Central memory CD8-positive, alpha-beta T cell (primary cell): ENCODE data around the gene C10orf105.

Source experiments
- ATAC-seq: fragments of 150-1000 bp; cut with Tn5 transposase; replicated peaks from 2 replicates; pipeline ENCODE4 v1.10.0; 2022; ENCODE audit warnings: mild to moderate bottlenecking, moderate FRiP score, moderate number of reproducible peaks; ENCODE audit not compliant: poor library complexity, severe bottlenecking; ENCODE audit errors: extremely low read depth
- DNase-seq, 2 donors: peaks; one replicate each; pipeline ENCODE4 v3.0.0; 2021; ENCODE audit warnings: low spot score in 2 of 2
- H3K27ac Mint-ChIP-seq: one replicate; pipeline ENCODE4 v1.8.0; 2022; ENCODE audit warnings: low read depth, mild to moderate bottlenecking, moderate library complexity, mixed read lengths
- H3K27me3 Mint-ChIP-seq: one replicate; pipeline ENCODE4 v1.8.0; 2022; ENCODE audit warnings: mixed read lengths
- H3K36me3 Mint-ChIP-seq: one replicate; pipeline ENCODE4 v1.8.0; 2022; ENCODE audit warnings: mild to moderate bottlenecking, moderate library complexity, mixed read lengths; ENCODE audit not compliant: insufficient read depth
- H3K4me1 Mint-ChIP-seq: one replicate; pipeline ENCODE4 v1.8.0; 2022; ENCODE audit warnings: mixed read lengths
- H3K4me3 Mint-ChIP-seq: one replicate; pipeline ENCODE4 v1.8.0; 2022; ENCODE audit warnings: mild to moderate bottlenecking, moderate library complexity, mixed read lengths
- H3K9me3 Mint-ChIP-seq: one replicate; pipeline ENCODE4 v1.8.0; 2022; ENCODE audit warnings: mixed read lengths

Gene C10orf105

DNA sequence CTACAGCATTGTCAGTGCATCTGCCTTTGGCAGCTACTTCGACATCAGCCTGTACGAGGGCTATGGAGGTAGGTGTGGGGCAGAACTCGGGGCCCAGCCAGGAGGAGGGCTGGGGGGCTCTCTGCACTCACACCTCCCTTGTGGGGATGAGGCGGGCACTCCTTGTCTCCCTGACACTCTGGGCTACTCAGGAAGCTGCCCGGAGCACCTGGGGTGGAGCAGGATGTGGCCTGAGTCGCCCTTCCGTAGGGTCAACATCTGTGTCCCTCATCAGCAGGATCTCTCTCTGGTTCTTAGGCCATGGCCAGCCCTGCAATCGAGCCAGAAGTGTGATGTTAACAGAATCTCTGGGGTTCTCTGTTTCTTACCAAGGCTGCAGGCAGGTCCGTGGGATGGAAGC is 40.2 kb downstream of the C10orf105 start:
- Mint-ChIP-seq H3K27me3 (peaks cover 12% of the 10 kb centered on the region), H3K4me3 (no peak overlapping the region), H3K36me3 (no peaks in the 10 kb centered on the region), H3K4me1 (no peaks in the 10 kb centered on the region), H3K9me3 (no peaks in the 10 kb centered on the region), H3K27ac (no peak overlapping the region)
- DNase-seq (no peak), ATAC-seq (no peak)

DNA sequence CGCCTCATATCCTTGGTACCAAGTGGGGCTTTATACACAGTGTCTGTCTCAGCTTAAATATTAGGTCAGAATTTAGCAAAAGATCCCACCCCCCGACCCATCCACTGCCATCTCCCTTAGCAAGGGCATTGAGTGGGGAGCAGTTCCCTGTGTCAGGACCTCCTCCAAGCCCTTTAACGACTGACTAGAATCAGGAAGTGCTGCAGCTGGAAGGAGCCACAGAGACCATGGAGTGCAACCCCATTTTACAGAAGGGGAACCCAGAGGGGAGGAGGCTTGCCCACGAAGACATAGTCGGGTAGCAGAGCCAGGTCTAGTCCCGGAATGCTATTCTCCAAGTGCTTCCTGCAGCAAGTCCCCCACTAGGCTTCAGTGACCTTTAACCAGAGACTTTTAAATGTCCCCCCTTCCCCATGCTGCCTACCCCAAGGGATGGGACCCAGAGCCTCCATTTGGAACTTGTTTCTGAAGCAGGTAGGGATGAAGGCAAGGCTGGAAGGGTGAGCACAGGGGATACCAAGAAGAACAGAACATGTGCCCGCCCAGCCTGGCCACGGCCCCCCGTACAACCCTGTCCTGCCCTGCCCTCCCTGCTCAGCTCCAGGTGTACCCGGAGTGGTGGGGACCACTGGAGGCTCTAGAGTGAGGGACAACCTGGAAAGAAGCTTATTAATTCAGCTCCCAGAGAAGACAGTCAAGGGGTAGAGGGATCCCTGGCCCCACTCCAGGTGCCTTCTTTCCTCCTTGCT is 41.3 kb downstream of the C10orf105 start:
- DNase-seq = no peak
- Mint-ChIP-seq H3K4me3 (no peak overlapping the region), H3K4me1 (no peaks in the 10 kb centered on the region), H3K36me3 (no peaks in the 10 kb centered on the region), H3K9me3 (no peaks in the 10 kb centered on the region), H3K27me3 (peaks cover 12% of the 10 kb centered on the region), H3K27ac (no peak overlapping the region)
- no peak for ATAC-seq

DNA sequence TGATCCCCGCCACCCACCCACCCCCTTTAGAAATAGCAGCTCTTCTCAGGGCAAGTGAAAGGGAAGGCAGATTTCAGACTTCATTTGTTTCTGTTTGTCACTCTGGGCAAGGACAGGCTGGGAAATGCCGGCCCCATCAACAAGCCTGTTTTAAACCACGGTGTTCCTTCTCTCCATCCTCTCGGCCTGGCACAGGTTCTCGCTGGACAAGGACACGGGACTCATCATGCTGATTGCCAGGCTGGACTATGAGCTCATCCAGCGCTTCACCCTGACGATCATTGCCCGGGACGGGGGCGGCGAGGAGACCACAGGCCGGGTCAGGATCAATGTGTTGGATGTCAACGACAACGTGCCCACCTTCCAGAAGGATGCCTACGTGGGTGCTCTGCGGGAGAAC is 42.3 kb downstream of the C10orf105 start:
- Mint-ChIP-seq H3K36me3 (no peaks in the 10 kb centered on the region), H3K4me1 (no peaks in the 10 kb centered on the region), H3K27me3 (peaks cover 12% of the 10 kb centered on the region), H3K4me3 (no peak overlapping the region), H3K9me3 (no peaks in the 10 kb centered on the region), H3K27ac (no peak overlapping the region)
- no peak for DNase-seq
- ATAC-seq = no peak

DNA sequence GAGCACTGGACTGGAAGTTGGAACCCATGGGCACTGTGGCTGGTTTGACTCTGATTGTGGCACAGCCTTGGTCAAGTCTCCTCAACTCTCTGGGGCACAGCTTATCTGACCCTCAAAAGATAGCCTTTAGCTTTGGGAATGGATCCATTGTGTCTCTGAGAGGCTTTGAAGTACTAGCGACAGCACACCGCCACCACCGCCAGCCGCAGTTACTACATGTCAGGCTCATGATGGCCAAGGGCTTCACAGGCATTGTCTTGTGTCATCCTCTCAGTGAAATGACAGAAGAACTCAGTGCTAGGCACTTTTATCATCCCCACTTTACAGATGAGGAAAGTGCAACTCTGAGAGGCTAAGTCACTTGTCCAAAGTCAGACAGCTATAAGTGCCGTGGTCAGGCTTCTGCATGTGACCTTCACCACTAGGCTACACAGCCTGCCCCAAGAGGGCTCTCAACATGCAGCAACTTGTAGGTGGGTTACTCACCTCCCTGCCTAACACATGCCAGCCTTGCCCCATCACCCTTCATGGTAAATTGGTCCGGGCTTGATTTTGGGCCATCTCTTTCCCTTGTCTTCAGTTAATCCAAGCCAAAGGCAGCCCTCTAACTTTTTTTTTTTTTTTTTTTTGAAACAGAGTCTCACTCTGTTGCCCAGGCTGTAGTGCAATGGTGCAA is 44.1 kb downstream of the C10orf105 start:
- peaks cover 12% of the 10 kb centered on the region for H3K27me3 Mint-ChIP-seq
- H3K4me3 Mint-ChIP-seq = no peak overlapping the region
- H3K9me3 Mint-ChIP-seq = no peaks in the 10 kb centered on the region
- no peaks in the 10 kb centered on the region for H3K4me1 Mint-ChIP-seq
- H3K36me3 Mint-ChIP-seq = no peaks in the 10 kb centered on the region
- ATAC-seq (no peak), DNase-seq (no peak)
- no peak overlapping the region for H3K27ac Mint-ChIP-seq

DNA sequence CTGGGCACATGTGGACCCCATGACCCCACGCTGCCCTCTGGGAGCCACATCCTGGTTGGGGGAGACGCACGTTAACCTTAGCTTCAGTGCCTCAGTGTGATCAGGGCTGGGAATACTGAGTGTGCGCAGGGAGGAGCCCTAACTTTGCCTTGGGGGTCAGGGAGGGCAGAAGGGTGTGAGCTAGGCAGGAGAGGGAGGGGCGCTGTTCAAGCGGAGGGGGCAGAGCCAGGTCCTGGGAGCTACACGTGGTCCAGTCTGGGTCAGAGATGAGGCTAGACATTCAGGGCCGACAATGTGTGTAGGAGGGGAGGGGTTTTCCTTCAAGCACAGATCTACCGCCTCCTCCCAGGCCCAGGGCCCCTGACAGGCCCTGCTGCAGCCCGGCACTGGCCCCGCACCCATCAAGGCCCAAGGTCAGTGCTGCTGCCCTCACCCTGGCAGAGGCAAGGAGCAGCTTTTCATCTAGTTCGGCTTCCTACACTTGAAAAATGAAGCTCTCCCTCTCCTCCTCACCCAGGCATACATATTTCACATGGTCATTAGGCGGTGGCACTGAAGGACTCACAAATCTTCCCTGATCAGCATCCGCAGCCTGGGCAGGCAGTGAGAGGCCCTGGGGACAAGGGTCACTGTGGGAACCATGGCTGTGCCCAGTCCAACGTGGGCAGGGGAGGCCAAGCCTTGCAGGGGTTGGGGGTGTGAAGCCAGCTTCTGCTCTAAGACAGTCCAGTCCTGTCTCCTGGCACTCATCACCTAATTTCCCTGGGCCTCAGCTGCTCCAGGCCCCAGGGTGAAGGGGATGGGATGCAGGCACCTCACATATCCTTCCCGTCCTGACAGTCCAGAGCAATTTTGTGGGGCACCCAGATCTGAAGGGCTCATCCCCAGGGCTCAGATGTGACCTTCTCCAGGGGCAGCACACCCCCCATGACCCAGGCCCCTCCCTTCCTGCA is 47.3 kb downstream of the C10orf105 start:
- H3K27me3 Mint-ChIP-seq = peaks cover 3% of the 10 kb centered on the region
- DNase-seq = no peak
- no peaks in the 10 kb centered on the region for H3K36me3 Mint-ChIP-seq
- no peak overlapping the region for H3K27ac Mint-ChIP-seq
- no peak for ATAC-seq
- no peak overlapping the region for H3K4me3 Mint-ChIP-seq
- no peaks in the 10 kb centered on the region for H3K9me3 Mint-ChIP-seq
- peaks cover 5% of the 10 kb centered on the region for H3K4me1 Mint-ChIP-seq

DNA sequence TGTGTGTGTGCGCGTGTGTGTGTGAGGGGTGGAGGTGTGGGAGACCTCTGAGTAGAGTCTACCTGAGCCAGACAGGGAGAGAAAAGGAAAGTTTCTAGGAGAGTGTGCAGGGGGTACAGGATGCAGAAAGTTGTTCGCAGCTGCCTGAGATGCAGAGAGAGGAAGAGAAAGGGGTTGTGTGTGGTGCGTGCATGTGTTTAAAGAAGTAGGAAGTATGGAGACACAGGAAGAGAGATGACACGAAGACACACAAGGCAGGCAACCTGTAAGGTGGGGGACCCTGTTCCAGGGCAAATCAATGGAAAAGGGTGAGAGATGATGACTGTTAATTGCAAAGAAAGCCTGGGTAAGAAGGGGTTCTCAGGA is 52.2 kb downstream of the C10orf105 start:
- peaks cover 15% of the 10 kb centered on the region for H3K27me3 Mint-ChIP-seq
- peaks cover 9% of the 10 kb centered on the region for H3K4me1 Mint-ChIP-seq
- H3K36me3 Mint-ChIP-seq = no peaks in the 10 kb centered on the region
- H3K9me3 Mint-ChIP-seq = no peaks in the 10 kb centered on the region
- no peak overlapping the region for H3K4me3 Mint-ChIP-seq
- peak overlapping the region; percentile 29 for H3K27ac Mint-ChIP-seq
- ATAC-seq = no peak
- DNase-seq = no peak

DNA sequence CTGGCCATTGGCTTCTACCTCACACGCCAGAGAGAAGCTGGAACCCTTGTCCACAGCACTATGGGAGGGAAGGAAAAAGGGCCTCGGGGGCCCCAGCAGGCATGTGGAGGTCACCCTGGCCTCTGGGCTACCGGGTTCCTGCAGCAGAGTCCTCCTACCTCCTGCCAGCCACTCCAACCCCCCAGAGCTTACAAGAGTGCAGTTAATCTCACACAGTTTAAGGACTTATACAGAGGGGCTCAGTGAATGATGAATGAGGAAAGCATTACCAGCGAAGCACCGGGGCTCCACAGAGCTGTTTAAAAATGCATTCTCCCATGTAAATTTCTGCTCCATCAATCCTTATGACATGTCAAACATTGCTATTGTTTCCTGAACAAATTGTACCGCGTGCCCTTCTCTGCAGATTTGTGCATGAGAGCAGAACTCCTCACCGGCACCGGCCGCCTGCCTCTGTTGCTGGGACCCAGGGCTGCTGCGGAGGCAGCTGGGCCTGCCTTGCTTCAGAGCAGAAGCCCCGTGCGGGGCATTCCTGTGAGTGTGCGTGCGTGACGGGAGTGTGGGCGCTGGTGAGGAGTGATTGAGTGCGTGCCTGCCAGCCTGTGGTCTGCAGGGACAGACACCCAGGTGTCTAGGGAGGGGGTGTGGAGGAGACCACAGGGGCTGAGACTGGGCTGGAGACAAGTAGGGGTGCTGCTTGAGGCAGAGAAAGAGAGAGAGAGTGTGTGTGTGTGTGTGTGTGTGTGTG is 52.8 kb downstream of the C10orf105 start:
- H3K9me3 Mint-ChIP-seq = no peaks in the 10 kb centered on the region
- peaks cover 18% of the 10 kb centered on the region for H3K27me3 Mint-ChIP-seq
- ATAC-seq = no peak
- H3K36me3 Mint-ChIP-seq = no peaks in the 10 kb centered on the region
- no peak overlapping the region for H3K4me3 Mint-ChIP-seq
- peaks cover 9% of the 10 kb centered on the region for H3K4me1 Mint-ChIP-seq
- peak overlapping the region; percentile 29 for H3K27ac Mint-ChIP-seq
- no peak for DNase-seq

DNA sequence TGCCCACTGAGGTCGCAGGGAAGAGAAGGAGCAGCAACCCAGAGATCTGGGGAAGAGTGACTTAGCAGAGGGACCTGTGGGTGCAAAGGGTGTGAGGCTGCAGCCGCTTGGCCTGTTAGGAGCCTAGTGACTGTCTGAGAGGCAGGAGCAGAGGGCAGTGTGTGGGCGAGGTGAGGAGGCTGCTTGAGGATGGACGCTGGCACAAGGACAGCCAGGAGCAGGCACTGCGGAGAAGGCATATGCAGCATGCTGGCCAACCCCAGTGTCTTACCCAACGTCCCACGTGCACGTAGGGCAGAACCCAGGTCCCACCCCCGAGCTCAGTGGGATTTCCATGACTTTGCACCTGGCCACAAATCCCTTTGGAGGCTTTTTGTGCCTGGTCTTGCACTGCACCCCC is 54.1 kb downstream of the C10orf105 start:
- DNase-seq (no peak), ATAC-seq (no peak)
- Mint-ChIP-seq H3K27ac (no peak overlapping the region), H3K4me3 (no peak overlapping the region), H3K36me3 (no peaks in the 10 kb centered on the region), H3K4me1 (peaks cover 9% of the 10 kb centered on the region), H3K27me3 (peaks cover 18% of the 10 kb centered on the region), H3K9me3 (no peaks in the 10 kb centered on the region)

DNA sequence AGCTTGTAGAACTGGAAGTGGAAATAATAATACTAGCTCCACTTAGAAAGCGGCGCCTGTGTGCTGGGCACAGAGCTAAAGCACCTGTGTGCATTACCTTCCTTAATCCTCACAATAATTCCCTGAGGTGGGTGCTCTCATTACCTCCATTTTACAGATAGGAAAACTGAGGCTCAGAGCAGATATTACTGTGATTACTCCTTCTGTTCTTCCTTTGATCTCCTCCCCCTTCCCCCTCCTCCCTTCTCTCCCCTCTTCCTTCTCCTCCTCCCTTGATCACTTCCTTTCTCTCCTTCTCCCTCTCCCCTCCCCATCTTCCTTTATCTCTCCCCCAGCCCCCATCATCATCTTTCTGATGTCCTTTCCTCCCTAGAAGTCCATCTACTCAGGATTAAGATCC is 55.0 kb downstream of the C10orf105 start:
- H3K9me3 Mint-ChIP-seq = no peaks in the 10 kb centered on the region
- DNase-seq = no peak

DNA sequence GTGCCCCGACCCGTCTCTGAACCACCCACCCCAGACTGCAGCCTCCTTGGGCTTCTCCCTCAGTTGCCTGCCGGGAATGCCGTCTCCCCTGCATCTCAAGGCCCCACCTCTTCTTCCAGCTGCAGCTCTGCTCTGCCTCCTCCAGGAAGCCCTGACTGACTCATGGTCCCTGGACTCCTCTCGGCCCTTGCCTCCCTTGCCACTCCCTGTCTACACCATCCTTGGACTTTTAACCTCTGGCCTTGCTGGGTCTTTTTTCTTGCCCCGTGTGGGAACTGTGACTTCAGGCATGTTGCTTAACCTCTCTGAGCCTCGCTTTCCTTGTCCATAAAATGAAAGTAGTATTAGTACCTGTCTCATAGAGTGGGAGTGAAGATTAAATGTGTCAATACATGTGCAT is 56.3 kb downstream of the C10orf105 start:
- Mint-ChIP-seq H3K36me3 (no peaks in the 10 kb centered on the region), H3K4me3 (no peak overlapping the region), H3K27me3 (peaks cover 18% of the 10 kb centered on the region), H3K27ac (no peak overlapping the region), H3K9me3 (no peaks in the 10 kb centered on the region), H3K4me1 (peaks cover 9% of the 10 kb centered on the region)
- ATAC-seq = no peak
- no peak for DNase-seq

More for the DNA sequence above, 55.0 kb downstream of the C10orf105 start:
- no peak for ATAC-seq
- no peak overlapping the region for H3K27ac Mint-ChIP-seq
- peaks cover 18% of the 10 kb centered on the region for H3K27me3 Mint-ChIP-seq
- H3K36me3 Mint-ChIP-seq = no peaks in the 10 kb centered on the region
- H3K4me1 Mint-ChIP-seq = peaks cover 9% of the 10 kb centered on the region
- H3K4me3 Mint-ChIP-seq = no peak overlapping the region

DNA sequence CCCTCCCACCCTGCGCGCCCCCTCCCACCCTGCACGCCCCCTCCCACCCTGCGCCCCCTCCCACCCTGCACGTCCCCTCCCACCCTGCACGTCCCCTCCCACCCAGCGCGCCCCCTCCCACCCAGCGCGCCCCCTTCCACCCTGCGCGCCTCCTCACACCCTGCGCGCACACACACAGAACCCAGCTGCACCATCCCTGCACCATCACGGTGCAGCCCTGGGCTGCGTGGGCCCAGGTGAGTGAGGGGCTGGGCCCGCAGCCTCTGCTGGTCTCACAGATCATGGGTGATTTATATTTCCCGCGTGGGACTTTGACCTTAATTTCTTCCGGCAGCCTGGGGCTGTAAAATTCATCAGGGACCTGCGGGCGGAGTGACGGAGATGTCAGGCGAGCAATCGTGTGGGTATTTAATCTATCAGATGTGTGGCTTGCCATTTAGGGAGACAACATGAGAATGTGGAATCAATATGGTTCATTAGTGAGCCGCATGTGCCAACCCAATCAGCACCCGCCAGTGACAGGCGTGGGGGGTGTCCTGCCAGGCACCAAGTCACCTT is 57.7 kb downstream of the C10orf105 start:
- Mint-ChIP-seq H3K27me3 (peaks cover 18% of the 10 kb centered on the region), H3K36me3 (no peaks in the 10 kb centered on the region), H3K9me3 (no peaks in the 10 kb centered on the region), H3K4me1 (peaks cover under 1% of the 10 kb centered on the region), H3K4me3 (no peak overlapping the region), H3K27ac (no peak overlapping the region)
- DNase-seq (no peak), ATAC-seq (no peak)
